Skeletal muscle satellite cell (primary cell): ENCODE results near the gene TFDP2.
"Not testable (repeated sequence)": the region's sequence is repeated elsewhere in the genome, so short reads cannot be mapped to it uniquely, and the experiment has no call there.

Experiments used
- H3K27me3 ChIP-seq: 2 replicates; pipeline ENCODE4 v1.7.0; 2013; ENCODE audit warnings: low read length; ENCODE audit not compliant: control insufficient read depth, insufficient read depth
- H3K36me3 ChIP-seq: 2 replicates; pipeline ENCODE4 v1.7.0; 2013; ENCODE audit warnings: mild to moderate bottlenecking, control low read depth, low read length; ENCODE audit not compliant: insufficient read depth
- H3K4me1 ChIP-seq: 2 replicates; pipeline ENCODE4 v1.7.0; 2013; ENCODE audit warnings: low read length; ENCODE audit not compliant: control insufficient read depth, insufficient read depth
- H3K4me2 ChIP-seq: 2 replicates; pipeline ENCODE4 v1.7.0; 2013; ENCODE audit warnings: mild to moderate bottlenecking, low read length
- H3K4me3 ChIP-seq: 2 replicates; pipeline ENCODE4 v1.7.0; 2013; ENCODE audit warnings: low read length
- H3K9ac ChIP-seq: 2 replicates; pipeline ENCODE4 v1.7.0; 2013; ENCODE audit warnings: mild to moderate bottlenecking, low read depth, low read length, moderate library complexity
- H3K9me3 ChIP-seq: replicated peaks from 2 replicates; pipeline ENCODE4 v1.7.0; 2013; ENCODE audit warnings: mild to moderate bottlenecking, control low read depth, low read length

TFDP2 gene

GRCh38 chr3:142009029-142009428 is 140.3 kb downstream of the TFDP2 start:
- H3K27me3 ChIP-seq = no peaks in the 10 kb centered on the region
- no peaks in the 10 kb centered on the region for H3K9me3 ChIP-seq
- no peak overlapping the region for H3K4me3 ChIP-seq
- H3K36me3 ChIP-seq = no peaks in the 10 kb centered on the region
- no peak overlapping the region for H3K4me2 ChIP-seq
- no peaks in the 10 kb centered on the region for H3K4me1 ChIP-seq
- no peak overlapping the region for H3K9ac ChIP-seq

- H3K4me1 ChIP-seq = no peaks in the 10 kb centered on the region
- H3K9ac ChIP-seq = no peak overlapping the region
- no peaks in the 10 kb centered on the region for H3K27me3 ChIP-seq
- H3K36me3 ChIP-seq = no peaks in the 10 kb centered on the region
- H3K4me2 ChIP-seq = no peak overlapping the region
- H3K9me3 ChIP-seq = no peaks in the 10 kb centered on the region
- H3K4me3 ChIP-seq = no peak overlapping the region
These were observed 141.5 kb downstream of the TFDP2 start for GRCh38 chr3:142007710-142008399.

GRCh38 chr3:142004957-142005356 is 144.4 kb downstream of the TFDP2 start:
- not testable (repeated sequence) for H3K9me3 ChIP-seq, H3K36me3 ChIP-seq, H3K27me3 ChIP-seq, H3K4me2 ChIP-seq, H3K4me3 ChIP-seq, H3K9ac ChIP-seq, H3K4me1 ChIP-seq

- Histone ChIP-seq H3K36me3 (no peaks in the 10 kb centered on the region), H3K4me2 (no peak overlapping the region), H3K4me3 (no peak overlapping the region), H3K9ac (no peak overlapping the region), H3K4me1 (no peaks in the 10 kb centered on the region), H3K9me3 (no peaks in the 10 kb centered on the region), H3K27me3 (no peaks in the 10 kb centered on the region)
These were observed 145.3 kb downstream of the TFDP2 start for GRCh38 chr3:142004025-142004424.

- Histone ChIP-seq H3K27me3 (no peaks in the 10 kb centered on the region), H3K36me3 (no peaks in the 10 kb centered on the region), H3K4me3 (no peak overlapping the region), H3K9me3 (no peaks in the 10 kb centered on the region), H3K9ac (no peak overlapping the region), H3K4me2 (no peak overlapping the region), H3K4me1 (no peaks in the 10 kb centered on the region)
These were observed 146.1 kb downstream of the TFDP2 start for GRCh38 chr3:142003291-142003690.

- Histone ChIP-seq H3K9ac (no peak overlapping the region), H3K4me1 (no peaks in the 10 kb centered on the region), H3K27me3 (no peaks in the 10 kb centered on the region), H3K9me3 (no peaks in the 10 kb centered on the region), H3K4me2 (no peak overlapping the region), H3K36me3 (no peaks in the 10 kb centered on the region), H3K4me3 (no peak overlapping the region)
These were observed 148.9 kb downstream of the TFDP2 start for GRCh38 chr3:142000325-142000870.

GRCh38 chr3:141998669-141999290 is 150.6 kb downstream of the TFDP2 start:
- H3K9me3 ChIP-seq = no peaks in the 10 kb centered on the region
- no peak overlapping the region for H3K4me2 ChIP-seq
- no peak overlapping the region for H3K4me3 ChIP-seq
- H3K36me3 ChIP-seq = no peaks in the 10 kb centered on the region
- no peaks in the 10 kb centered on the region for H3K27me3 ChIP-seq
- no peak overlapping the region for H3K9ac ChIP-seq
- no peaks in the 10 kb centered on the region for H3K4me1 ChIP-seq

GRCh38 chr3:141996437-141996836 is 152.9 kb downstream of the TFDP2 start:
- no peaks in the 10 kb centered on the region for H3K36me3 ChIP-seq
- no peaks in the 10 kb centered on the region for H3K27me3 ChIP-seq
- no peak overlapping the region for H3K9ac ChIP-seq
- H3K4me2 ChIP-seq = no peak overlapping the region
- no peak overlapping the region for H3K4me3 ChIP-seq
- no peaks in the 10 kb centered on the region for H3K9me3 ChIP-seq
- H3K4me1 ChIP-seq = no peaks in the 10 kb centered on the region

GRCh38 chr3:141994856-141995255 is 154.5 kb downstream of the TFDP2 start:
- Histone ChIP-seq H3K9me3 (no peaks in the 10 kb centered on the region), H3K4me3 (no peak overlapping the region), H3K36me3 (no peaks in the 10 kb centered on the region), H3K9ac (no peak overlapping the region), H3K4me1 (no peaks in the 10 kb centered on the region), H3K4me2 (no peak overlapping the region), H3K27me3 (no peaks in the 10 kb centered on the region)

GRCh38 chr3:141992512-141992911 is 156.8 kb downstream of the TFDP2 start:
- H3K27me3 ChIP-seq = no peaks in the 10 kb centered on the region
- no peaks in the 10 kb centered on the region for H3K4me1 ChIP-seq
- no peak overlapping the region for H3K4me2 ChIP-seq
- no peak overlapping the region for H3K9ac ChIP-seq
- H3K36me3 ChIP-seq = no peaks in the 10 kb centered on the region
- no peaks in the 10 kb centered on the region for H3K9me3 ChIP-seq
- no peak overlapping the region for H3K4me3 ChIP-seq

- Histone ChIP-seq H3K4me3 (no peak overlapping the region), H3K9ac (no peak overlapping the region), H3K36me3 (no peaks in the 10 kb centered on the region), H3K4me1 (no peaks in the 10 kb centered on the region), H3K27me3 (no peaks in the 10 kb centered on the region), H3K9me3 (no peaks in the 10 kb centered on the region), H3K4me2 (no peak overlapping the region)
These were observed 162.7 kb downstream of the TFDP2 start for GRCh38 chr3:141986548-141987107.
